Mucosa of stomach (tissue), 1 donor: ENCODE results near the gene CEP152.
"Not testable (repeated sequence)": the region's sequence is repeated elsewhere in the genome, so short reads cannot be mapped to it uniquely, and the experiment has no call there.

Source experiments
- H3K27me3 ChIP-seq: one replicate; pipeline ENCODE4 v1.7.0; 2013; ENCODE audit warnings: mild to moderate bottlenecking, low read length; ENCODE audit not compliant: control insufficient read depth, insufficient read depth
- H3K36me3 ChIP-seq: one replicate; pipeline ENCODE4 v1.7.0; 2013; ENCODE audit warnings: low read length; ENCODE audit not compliant: control insufficient read depth, insufficient read depth
- H3K4me1 ChIP-seq: one replicate; pipeline ENCODE4 v1.7.0; 2013; ENCODE audit warnings: mild to moderate bottlenecking, low read length; ENCODE audit not compliant: control insufficient read depth, insufficient read depth
- H3K4me3 ChIP-seq: one replicate; pipeline ENCODE4 v1.7.0; 2013; ENCODE audit warnings: low read length
- H3K9ac ChIP-seq: one replicate; pipeline ENCODE4 v1.7.0; 2013; ENCODE audit warnings: mild to moderate bottlenecking, low read length, moderate library complexity
- H3K9me3 ChIP-seq: one replicate; pipeline ENCODE4 v1.7.0; 2013; ENCODE audit warnings: mild to moderate bottlenecking, low read length, moderate library complexity; ENCODE audit not compliant: control insufficient read depth
- donor health status: Pancreatic carcinoma.

Gene CEP152

GRCh38 chr15:48810414-48811324 is at the start of gene CEP152:
CEP152 (minus strand) TSS chr15:48811069; CDS start chr15:48805649, 5,420 bp downstream.
- Histone ChIP-seq H3K4me3 (peak within 1 kb of the TSS; percentile 68), H3K9ac (peak within 1 kb of the TSS; percentile 72), H3K4me1 (peaks cover 5% of the 10 kb centered on the region), H3K9me3 (no peaks in the 10 kb centered on the region), H3K27me3 (no peaks in the 10 kb centered on the region), H3K36me3 (no peaks in the 10 kb centered on the region)

- no peaks in the 10 kb centered on the region for H3K4me1 ChIP-seq
- H3K9ac ChIP-seq, result no peak overlapping the region
- no peak overlapping the region for H3K4me3 ChIP-seq
- H3K9me3 ChIP-seq, result no peaks in the 10 kb centered on the region
- H3K27me3 ChIP-seq, result no peaks in the 10 kb centered on the region
- no peaks in the 10 kb centered on the region for H3K36me3 ChIP-seq
Measured at GRCh38 chr15:48859426-48859825, 48.6 kb upstream of the CEP152 start.

- no peaks in the 10 kb centered on the region for H3K27me3 ChIP-seq
- no peaks in the 10 kb centered on the region for H3K36me3 ChIP-seq
- H3K4me3 ChIP-seq, result no peak overlapping the region
- H3K9ac ChIP-seq, result no peak overlapping the region
- no peaks in the 10 kb centered on the region for H3K9me3 ChIP-seq
- H3K4me1 ChIP-seq, result no peaks in the 10 kb centered on the region
Measured at GRCh38 chr15:48858401-48858800, 47.5 kb upstream of the CEP152 start.

- no peaks in the 10 kb centered on the region for H3K27me3 ChIP-seq
- no peaks in the 10 kb centered on the region for H3K9me3 ChIP-seq
- no peak overlapping the region for H3K4me3 ChIP-seq
- H3K4me1 ChIP-seq, result no peaks in the 10 kb centered on the region
- H3K36me3 ChIP-seq, result no peaks in the 10 kb centered on the region
- no peak overlapping the region for H3K9ac ChIP-seq
Measured at GRCh38 chr15:48856942-48857341, 46.1 kb upstream of the CEP152 start.

GRCh38 chr15:48855501-48856440 is 44.9 kb upstream of the CEP152 start:
- Histone ChIP-seq H3K9me3 (no peaks in the 10 kb centered on the region), H3K4me1 (no peaks in the 10 kb centered on the region), H3K27me3 (no peaks in the 10 kb centered on the region), H3K36me3 (no peaks in the 10 kb centered on the region), H3K4me3 (no peak overlapping the region), H3K9ac (no peak overlapping the region)

GRCh38 chr15:48854434-48854833 is 43.6 kb upstream of the CEP152 start:
- not testable (repeated sequence) for H3K9ac ChIP-seq, H3K4me1 ChIP-seq, H3K9me3 ChIP-seq, H3K27me3 ChIP-seq, H3K4me3 ChIP-seq, H3K36me3 ChIP-seq

- H3K27me3 ChIP-seq, result no peaks in the 10 kb centered on the region
- H3K36me3 ChIP-seq, result no peaks in the 10 kb centered on the region
- no peak overlapping the region for H3K9ac ChIP-seq
- no peaks in the 10 kb centered on the region for H3K4me1 ChIP-seq
- no peaks in the 10 kb centered on the region for H3K9me3 ChIP-seq
- no peak overlapping the region for H3K4me3 ChIP-seq
Measured at GRCh38 chr15:48851956-48852355, 41.1 kb upstream of the CEP152 start.

GRCh38 chr15:48850648-48851047 is 39.8 kb upstream of the CEP152 start:
- Histone ChIP-seq H3K4me3 (no peak overlapping the region), H3K9me3 (no peaks in the 10 kb centered on the region), H3K36me3 (no peaks in the 10 kb centered on the region), H3K4me1 (no peaks in the 10 kb centered on the region), H3K27me3 (no peaks in the 10 kb centered on the region), H3K9ac (no peak overlapping the region)

- no peaks in the 10 kb centered on the region for H3K36me3 ChIP-seq
Measured at GRCh38 chr15:48845123-48845522, 34.3 kb upstream of the CEP152 start.

GRCh38 chr15:48842501-48842900 is 31.6 kb upstream of the CEP152 start:
- no peaks in the 10 kb centered on the region for H3K36me3 ChIP-seq
- no peak overlapping the region for H3K9ac ChIP-seq
- H3K4me3 ChIP-seq, result no peak overlapping the region
- H3K4me1 ChIP-seq, result no peaks in the 10 kb centered on the region
- no peaks in the 10 kb centered on the region for H3K27me3 ChIP-seq
- no peaks in the 10 kb centered on the region for H3K9me3 ChIP-seq

More at GRCh38 chr15:48845123-48845522, 34.3 kb upstream of the CEP152 start:
- Histone ChIP-seq H3K4me1 (no peaks in the 10 kb centered on the region), H3K9me3 (no peaks in the 10 kb centered on the region), H3K27me3 (no peaks in the 10 kb centered on the region), H3K4me3 (no peak overlapping the region), H3K9ac (no peak overlapping the region)

- Histone ChIP-seq H3K9me3 (no peaks in the 10 kb centered on the region), H3K9ac (no peak overlapping the region), H3K27me3 (no peaks in the 10 kb centered on the region), H3K4me3 (no peak overlapping the region), H3K36me3 (no peaks in the 10 kb centered on the region), H3K4me1 (no peaks in the 10 kb centered on the region)
Measured at GRCh38 chr15:48834756-48835155, 23.9 kb upstream of the CEP152 start.
